ENCODE results near the gene RAB20. TPM values are rescaled to one million over a fixed set of nuclear protein-coding genes. Genes with fewer than 3 reads are reported as not detected.

RAB20 gene
- total and polyA plus RNA-seq, 10 of the 15 experiments (the other 5 are each of a cell fraction or from before 2014, with no cell fraction given), result 0.48 to 33.1 (median 9.6) TPM

GRCh38 chr13:110506396-110506795 is 55.1 kb downstream of the RAB20 start:
- H2AFZ ChIP-seq (ENCODE audit: control insufficient read depth, low read depth, low read length), result no peak overlapping the region
- no peaks in the 10 kb centered on the region for H3K9me3 ChIP-seq (replicated peaks; ENCODE audit: control insufficient read depth, insufficient read depth, low read length)
- RAD21 ChIA-PET (ENCODE audit: unreplicated experiment), result no interaction called here
- no peak overlapping the region for H3K27ac ChIP-seq (ENCODE audit: control insufficient read depth, insufficient read depth)
- DNase-seq (ENCODE audit: low read depth, low spot score), result no peak
- BruUV-seq (replicated peaks), result no TSS peak
- in situ Hi-C loops (cut with MboI), result no loop called here
- H3K27me3 ChIP-seq (replicated peaks in 1 of 2; ENCODE audit: control insufficient read depth in 2 of 2, insufficient read depth in 2 of 2, low read length in 1 of 2), result no peaks in the 10 kb centered on the region
- POLR2A ChIA-PET, result no interaction called here
- SMC1A ChIA-PET (ENCODE audit: uncharacterized antibody, unreplicated experiment), result no interaction called here
- H4K20me1 ChIP-seq (ENCODE audit: control insufficient read depth, insufficient read depth), result no peaks in the 10 kb centered on the region
- no peaks in the 10 kb centered on the region for H3K36me3 ChIP-seq (ENCODE audit: control insufficient read depth in 2 of 2, insufficient read depth in 2 of 2, low read length in 1 of 2)
- 58% methylated on average over 18 of the region's 18 CpGs for WGBS (ENCODE audit: insufficient coverage, insufficient replicate concordance, low lambda C conversion rate, missing lambda C conversion rate)
- no peak overlapping the region for H3K4me2 ChIP-seq (ENCODE audit: control insufficient read depth, insufficient read depth)
- no peak for FAIRE-seq
- ATAC-seq, result no peak
- no peaks in the 10 kb centered on the region for H3K79me2 ChIP-seq (ENCODE audit: control insufficient read depth, insufficient read depth, low read length)
- CTCF ChIA-PET, result no interaction called here
- H3K9ac ChIP-seq (ENCODE audit: control insufficient read depth, insufficient read depth, low read length), result no peak overlapping the region
- intact Hi-C loops (cut with micrococcal nuclease; ENCODE audit: unreplicated experiment), result no loop called here
- H3K4me1 ChIP-seq (ENCODE audit: control insufficient read depth, insufficient read depth, low read length), result no peaks in the 10 kb centered on the region; the same call in 1 of the 2 replicates
- H3K4me3 ChIP-seq, result no peak overlapping the region
- TF ChIP-seq MXI1 (IDR thresholded peaks at IDR 0.05; ENCODE audit: low read depth, low read length) (no peak), IRF4 (IDR thresholded peaks at IDR 0.05; ENCODE audit: low read depth, low read length) (no peak), RCOR1 (conservative IDR thresholded peaks at IDR 0.05; ENCODE audit: low read depth, low read length) (no peak), HSF1 (IDR thresholded peaks at IDR 0.05; ENCODE audit: low read depth, low read length) (no peak), MEF2A (IDR thresholded peaks at IDR 0.05; ENCODE audit: insufficient read depth, low read depth, low read length) (no peak), BCL11A (IDR thresholded peaks at IDR 0.05; ENCODE audit: low read depth, low read length) (no peak), ATF7 (IDR thresholded peaks at IDR 0.05; ENCODE audit: low read depth) (no peak), RELB (IDR thresholded peaks at IDR 0.05; ENCODE audit: low read depth) (no peak), SPI1 (IDR thresholded peaks at IDR 0.05; ENCODE audit: borderline replicate concordance, insufficient read depth, low read depth, low read length) (no peak), SIN3A (IDR thresholded peaks at IDR 0.05; ENCODE audit: low read depth, low read length) (no peak)
- TF ChIP-seq, protein P1, sequence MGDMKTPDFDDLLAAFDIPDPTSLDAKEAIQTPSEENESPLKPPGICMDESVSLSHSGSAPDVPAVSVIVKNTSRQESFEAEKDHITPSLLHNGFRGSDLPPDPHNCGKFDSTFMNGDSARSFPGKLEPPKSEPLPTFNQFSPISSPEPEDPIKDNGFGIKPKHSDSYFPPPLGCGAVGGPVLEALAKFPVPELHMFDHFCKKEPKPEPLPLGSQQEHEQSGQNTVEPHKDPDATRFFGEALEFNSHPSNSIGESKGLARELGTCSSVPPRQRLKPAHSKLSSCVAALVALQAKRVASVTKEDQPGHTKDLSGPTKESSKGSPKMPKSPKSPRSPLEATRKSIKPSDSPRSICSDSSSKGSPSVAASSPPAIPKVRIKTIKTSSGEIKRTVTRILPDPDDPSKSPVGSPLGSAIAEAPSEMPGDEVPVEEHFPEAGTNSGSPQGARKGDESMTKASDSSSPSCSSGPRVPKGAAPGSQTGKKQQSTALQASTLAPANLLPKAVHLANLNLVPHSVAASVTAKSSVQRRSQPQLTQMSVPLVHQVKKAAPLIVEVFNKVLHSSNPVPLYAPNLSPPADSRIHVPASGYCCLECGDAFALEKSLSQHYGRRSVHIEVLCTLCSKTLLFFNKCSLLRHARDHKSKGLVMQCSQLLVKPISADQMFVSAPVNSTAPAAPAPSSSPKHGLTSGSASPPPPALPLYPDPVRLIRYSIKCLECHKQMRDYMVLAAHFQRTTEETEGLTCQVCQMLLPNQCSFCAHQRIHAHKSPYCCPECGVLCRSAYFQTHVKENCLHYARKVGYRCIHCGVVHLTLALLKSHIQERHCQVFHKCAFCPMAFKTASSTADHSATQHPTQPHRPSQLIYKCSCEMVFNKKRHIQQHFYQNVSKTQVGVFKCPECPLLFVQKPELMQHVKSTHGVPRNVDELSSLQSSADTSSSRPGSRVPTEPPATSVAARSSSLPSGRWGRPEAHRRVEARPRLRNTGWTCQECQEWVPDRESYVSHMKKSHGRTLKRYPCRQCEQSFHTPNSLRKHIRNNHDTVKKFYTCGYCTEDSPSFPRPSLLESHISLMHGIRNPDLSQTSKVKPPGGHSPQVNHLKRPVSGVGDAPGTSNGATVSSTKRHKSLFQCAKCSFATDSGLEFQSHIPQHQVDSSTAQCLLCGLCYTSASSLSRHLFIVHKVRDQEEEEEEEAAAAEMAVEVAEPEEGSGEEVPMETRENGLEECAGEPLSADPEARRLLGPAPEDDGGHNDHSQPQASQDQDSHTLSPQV (IDR thresholded peaks at IDR 0.05), result no peak
- TF ChIP-seq, protein P2, sequence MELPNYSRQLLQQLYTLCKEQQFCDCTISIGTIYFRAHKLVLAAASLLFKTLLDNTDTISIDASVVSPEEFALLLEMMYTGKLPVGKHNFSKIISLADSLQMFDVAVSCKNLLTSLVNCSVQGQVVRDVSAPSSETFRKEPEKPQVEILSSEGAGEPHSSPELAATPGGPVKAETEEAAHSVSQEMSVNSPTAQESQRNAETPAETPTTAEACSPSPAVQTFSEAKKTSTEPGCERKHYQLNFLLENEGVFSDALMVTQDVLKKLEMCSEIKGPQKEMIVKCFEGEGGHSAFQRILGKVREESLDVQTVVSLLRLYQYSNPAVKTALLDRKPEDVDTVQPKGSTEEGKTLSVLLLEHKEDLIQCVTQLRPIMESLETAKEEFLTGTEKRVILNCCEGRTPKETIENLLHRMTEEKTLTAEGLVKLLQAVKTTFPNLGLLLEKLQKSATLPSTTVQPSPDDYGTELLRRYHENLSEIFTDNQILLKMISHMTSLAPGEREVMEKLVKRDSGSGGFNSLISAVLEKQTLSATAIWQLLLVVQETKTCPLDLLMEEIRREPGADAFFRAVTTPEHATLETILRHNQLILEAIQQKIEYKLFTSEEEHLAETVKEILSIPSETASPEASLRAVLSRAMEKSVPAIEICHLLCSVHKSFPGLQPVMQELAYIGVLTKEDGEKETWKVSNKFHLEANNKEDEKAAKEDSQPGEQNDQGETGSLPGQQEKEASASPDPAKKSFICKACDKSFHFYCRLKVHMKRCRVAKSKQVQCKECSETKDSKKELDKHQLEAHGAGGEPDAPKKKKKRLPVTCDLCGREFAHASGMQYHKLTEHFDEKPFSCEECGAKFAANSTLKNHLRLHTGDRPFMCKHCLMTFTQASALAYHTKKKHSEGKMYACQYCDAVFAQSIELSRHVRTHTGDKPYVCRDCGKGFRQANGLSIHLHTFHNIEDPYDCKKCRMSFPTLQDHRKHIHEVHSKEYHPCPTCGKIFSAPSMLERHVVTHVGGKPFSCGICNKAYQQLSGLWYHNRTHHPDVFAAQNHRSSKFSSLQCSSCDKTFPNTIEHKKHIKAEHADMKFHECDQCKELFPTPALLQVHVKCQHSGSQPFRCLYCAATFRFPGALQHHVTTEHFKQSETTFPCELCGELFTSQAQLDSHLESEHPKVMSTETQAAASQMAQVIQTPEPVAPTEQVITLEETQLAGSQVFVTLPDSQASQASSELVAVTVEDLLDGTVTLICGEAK (IDR thresholded peaks at IDR 0.05; ENCODE audit: borderline replicate concordance), result no peak
